Activated CD4-positive, alpha-beta T cell treated with anti-CD3 and anti-CD28 coated beads, Interleukin-2, amount 10 ng/mL, durations not matched to agents 24 days and 14 days (primary cell): ENCODE data around the gene FDX2. TPM values are rescaled to one million over a fixed set of nuclear protein-coding genes. Genes with fewer than 3 reads are reported as not detected.
"Not testable (repeated sequence)": the region's sequence is repeated elsewhere in the genome, so short reads cannot be mapped to it uniquely, and the experiment has no call there.

Source experiments
- DNase-seq: peaks from one replicate; pipeline ENCODE4 v3.0.0; 2022
- H3K27ac Mint-ChIP-seq: one replicate; pipeline ENCODE4 v1.8.0; 2022; ENCODE audit warnings: mild to moderate bottlenecking, mixed read lengths
- H3K27me3 Mint-ChIP-seq: one replicate; pipeline ENCODE4 v1.8.0; 2022; ENCODE audit warnings: mixed read lengths
- H3K36me3 Mint-ChIP-seq: one replicate; pipeline ENCODE4 v1.8.0; 2022; ENCODE audit warnings: low read depth, mild to moderate bottlenecking, mixed read lengths
- H3K4me1 Mint-ChIP-seq: one replicate; pipeline ENCODE4 v1.8.0; 2021; ENCODE audit warnings: mixed read lengths
- H3K4me3 Mint-ChIP-seq: one replicate; pipeline ENCODE4 v1.8.0; 2022; ENCODE audit warnings: mild to moderate bottlenecking, moderate library complexity, mixed read lengths
- H3K9me3 Mint-ChIP-seq: one replicate; pipeline ENCODE4 v1.8.0; 2021; ENCODE audit warnings: mixed read lengths
- intact Hi-C: fragments of 100-400 bp; cut with micrococcal nuclease; formaldehyde crosslinking; loops from one replicate; pipeline ENCODE4 v1.15.1; 2023
- total RNA-seq: library from RNA; stranded (reverse); gene quantifications from 2 replicates; pipeline ENCODE4 v1.2.3, GENCODE V29; 2022

The FDX2 gene
- total RNA-seq, 1 donor from 2014 or later, result 23.9 TPM

DNA sequence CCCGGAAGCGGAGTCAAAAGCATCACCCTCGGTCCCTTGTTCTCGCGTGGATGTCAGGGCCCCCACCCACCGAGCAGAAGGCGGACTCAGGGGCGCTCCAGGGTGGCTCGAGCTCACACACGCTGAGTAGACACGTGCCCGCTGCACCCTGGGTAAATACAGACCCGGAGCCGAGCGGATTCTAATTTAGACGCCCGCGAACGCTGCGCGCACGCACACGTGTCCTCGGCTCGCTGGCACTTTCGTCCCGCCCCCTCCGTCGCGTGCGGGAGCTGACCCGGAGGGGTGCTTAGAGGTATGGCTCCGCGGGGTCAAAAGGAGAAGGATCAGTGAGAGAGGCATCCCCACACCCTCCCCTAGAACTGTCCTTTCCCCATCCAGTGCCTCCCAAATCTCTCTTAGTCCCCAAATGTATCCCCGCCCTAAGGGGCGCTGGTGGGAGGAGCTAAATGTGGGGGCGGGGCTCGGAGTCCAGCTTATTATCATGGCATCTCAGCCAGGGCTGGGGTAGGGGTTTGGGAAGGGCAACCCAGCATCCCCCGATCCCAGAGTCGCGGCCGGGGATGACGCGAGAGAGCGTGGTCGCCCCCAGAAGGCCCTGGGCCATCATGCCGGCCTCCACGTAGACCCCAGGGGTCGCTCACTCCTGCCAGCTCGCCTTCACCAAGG, 26.5 kb downstream of the FDX2 start:
- H3K4me1 Mint-ChIP-seq, result peaks cover 73% of the 10 kb centered on the region
- intact Hi-C loops, result no loop called here

DNA sequence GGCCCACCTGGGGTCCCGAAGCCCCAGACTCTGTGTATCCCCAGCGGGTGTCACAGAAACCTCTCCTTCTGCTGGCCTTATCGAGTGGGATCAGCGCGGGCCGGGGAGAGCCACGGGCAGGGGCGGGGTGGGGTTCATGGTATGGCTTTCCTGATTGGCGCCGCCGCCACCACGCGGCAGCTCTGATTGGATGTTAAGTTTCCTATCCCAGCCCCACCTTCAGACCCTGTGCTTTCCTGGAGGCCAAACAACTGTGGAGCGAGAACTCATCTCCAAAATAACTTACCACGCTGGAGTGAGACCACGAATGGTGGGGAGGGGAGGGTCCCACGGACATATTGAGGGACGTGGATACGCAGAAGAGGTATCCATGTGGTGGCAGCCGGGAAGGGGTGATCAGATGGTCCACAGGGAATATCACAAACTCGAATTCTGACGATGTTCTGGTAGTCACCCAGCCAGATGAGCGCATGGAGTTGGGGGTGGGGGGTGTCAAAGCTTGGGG, 27.1 kb downstream of the FDX2 start:
- Mint-ChIP-seq H3K27me3 (peaks cover 41% of the 10 kb centered on the region), H3K9me3 (no peaks in the 10 kb centered on the region), H3K4me1 (peaks cover 72% of the 10 kb centered on the region), H3K27ac (peak overlapping the region; percentile 66), H3K36me3 (peaks cover 26% of the 10 kb centered on the region), H3K4me3 (peak overlapping the region; percentile 88)
- intact Hi-C loops, result no loop called here
- peak; percentile 82 for DNase-seq

More for the DNA sequence above, 26.5 kb downstream of the FDX2 start:
- H3K27ac Mint-ChIP-seq, result peak overlapping the region; percentile 66
- peak; percentile 88 for DNase-seq
- peak overlapping the region; percentile 88 for H3K4me3 Mint-ChIP-seq
- H3K9me3 Mint-ChIP-seq, result no peaks in the 10 kb centered on the region
- H3K27me3 Mint-ChIP-seq, result peaks cover 42% of the 10 kb centered on the region
- peaks cover 22% of the 10 kb centered on the region for H3K36me3 Mint-ChIP-seq

DNA sequence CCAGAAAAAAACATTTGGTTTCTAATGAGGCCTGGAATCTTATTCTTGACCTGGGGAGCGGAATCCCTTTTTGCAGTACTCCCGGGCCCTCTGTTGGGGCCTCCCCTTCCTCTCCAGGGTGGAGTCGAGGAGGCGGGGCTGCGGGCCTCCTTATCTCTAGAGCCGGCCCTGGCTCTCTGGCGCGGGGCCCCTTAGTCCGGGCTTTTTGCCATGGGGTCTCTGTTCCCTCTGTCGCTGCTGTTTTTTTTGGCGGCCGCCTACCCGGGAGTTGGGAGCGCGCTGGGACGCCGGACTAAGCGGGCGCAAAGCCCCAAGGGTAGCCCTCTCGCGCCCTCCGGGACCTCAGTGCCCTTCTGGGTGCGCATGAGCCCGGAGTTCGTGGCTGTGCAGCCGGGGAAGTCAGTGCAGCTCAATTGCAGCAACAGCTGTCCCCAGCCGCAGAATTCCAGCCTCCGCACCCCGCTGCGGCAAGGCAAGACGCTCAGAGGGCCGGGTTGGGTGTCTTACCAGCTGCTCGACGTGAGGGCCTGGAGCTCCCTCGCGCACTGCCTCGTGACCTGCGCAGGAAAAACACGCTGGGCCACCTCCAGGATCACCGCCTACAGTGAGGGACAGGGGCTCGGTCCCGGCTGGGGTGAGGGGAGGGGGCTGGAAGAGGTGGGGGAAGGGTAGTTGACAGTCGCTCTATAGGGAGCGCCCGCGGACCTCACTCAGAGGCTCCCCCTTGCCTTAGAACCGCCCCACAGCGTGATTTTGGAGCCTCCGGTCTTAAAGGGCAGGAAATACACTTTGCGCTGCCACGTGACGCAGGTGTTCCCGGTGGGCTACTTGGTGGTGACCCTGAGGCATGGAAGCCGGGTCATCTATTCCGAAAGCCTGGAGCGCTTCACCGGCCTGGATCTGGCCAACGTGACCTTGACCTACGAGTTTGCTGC, 28.7 kb downstream of the FDX2 start, which contains the start of gene ICAM4:
TSS of gene ICAM4 (plus strand) at position 153 of the 935 bp plus-strand sequence. CDS start at position 211, 58 bp downstream.
- peak within 1 kb of the TSS; percentile 67 for H3K4me3 Mint-ChIP-seq
- H3K36me3 Mint-ChIP-seq, result peaks cover 35% of the 10 kb centered on the region
- DNase-seq, result peak; percentile 88
- peak within 1 kb of the TSS; percentile 26 for H3K27ac Mint-ChIP-seq
- intact Hi-C loops, result loop anchor here (1.0 kb wide), 2 partner anchors 8 to 17 kb away; no protein-coding TSS in a partner anchor
- H3K9me3 Mint-ChIP-seq, result no peaks in the 10 kb centered on the region
- peaks cover 30% of the 10 kb centered on the region for H3K27me3 Mint-ChIP-seq
- H3K4me1 Mint-ChIP-seq, result peaks cover 59% of the 10 kb centered on the region

- no peak for DNase-seq
- intact Hi-C loops, result no loop called here
- Mint-ChIP-seq H3K4me1 (peaks cover 45% of the 10 kb centered on the region), H3K9me3 (no peaks in the 10 kb centered on the region), H3K4me3 (peak overlapping the region; percentile 12), H3K27me3 (peaks cover 14% of the 10 kb centered on the region), H3K27ac (peak overlapping the region; percentile 7), H3K36me3 (peaks cover 46% of the 10 kb centered on the region)
These were observed 30.4 kb downstream of the FDX2 start for GRCh38 chr19:10285393-10285792.

- Mint-ChIP-seq H3K27me3 (peaks cover 10% of the 10 kb centered on the region), H3K27ac (peak overlapping the region; percentile 7), H3K4me3 (peak overlapping the region; percentile 12), H3K9me3 (no peaks in the 10 kb centered on the region), H3K36me3 (peaks cover 49% of the 10 kb centered on the region), H3K4me1 (peaks cover 42% of the 10 kb centered on the region)
- no peak for DNase-seq
- intact Hi-C loops, result no loop called here
These were observed 30.9 kb downstream of the FDX2 start for GRCh38 chr19:10284960-10285278.

- H3K36me3 Mint-ChIP-seq, result peaks cover 52% of the 10 kb centered on the region
- no peaks in the 10 kb centered on the region for H3K9me3 Mint-ChIP-seq
- DNase-seq, result no peak
- no peak overlapping the region for H3K27ac Mint-ChIP-seq
- H3K4me1 Mint-ChIP-seq, result peaks cover 46% of the 10 kb centered on the region
- peaks cover 10% of the 10 kb centered on the region for H3K27me3 Mint-ChIP-seq
- intact Hi-C loops, result no loop called here
- H3K4me3 Mint-ChIP-seq, result no peak overlapping the region
These were observed 31.5 kb downstream of the FDX2 start for GRCh38 chr19:10284065-10284959.

- H3K27ac Mint-ChIP-seq, result no peak overlapping the region
- peaks cover 57% of the 10 kb centered on the region for H3K36me3 Mint-ChIP-seq
- no peak for DNase-seq
- intact Hi-C loops, result no loop called here
- no peaks in the 10 kb centered on the region for H3K9me3 Mint-ChIP-seq
- H3K4me3 Mint-ChIP-seq, result no peak overlapping the region
- peaks cover 4% of the 10 kb centered on the region for H3K27me3 Mint-ChIP-seq
- peaks cover 45% of the 10 kb centered on the region for H3K4me1 Mint-ChIP-seq
These were observed 32.3 kb downstream of the FDX2 start for GRCh38 chr19:10283301-10284064.

- H3K27me3 Mint-ChIP-seq, H3K9me3 Mint-ChIP-seq, H3K27ac Mint-ChIP-seq, intact Hi-C loops, DNase-seq, H3K4me3 Mint-ChIP-seq: not testable (repeated sequence)
- H3K36me3 Mint-ChIP-seq, result peaks cover 70% of the 10 kb centered on the region
- H3K4me1 Mint-ChIP-seq, result peaks cover 41% of the 10 kb centered on the region
These were observed 33.8 kb downstream of the FDX2 start for GRCh38 chr19:10282043-10282442.

DNA sequence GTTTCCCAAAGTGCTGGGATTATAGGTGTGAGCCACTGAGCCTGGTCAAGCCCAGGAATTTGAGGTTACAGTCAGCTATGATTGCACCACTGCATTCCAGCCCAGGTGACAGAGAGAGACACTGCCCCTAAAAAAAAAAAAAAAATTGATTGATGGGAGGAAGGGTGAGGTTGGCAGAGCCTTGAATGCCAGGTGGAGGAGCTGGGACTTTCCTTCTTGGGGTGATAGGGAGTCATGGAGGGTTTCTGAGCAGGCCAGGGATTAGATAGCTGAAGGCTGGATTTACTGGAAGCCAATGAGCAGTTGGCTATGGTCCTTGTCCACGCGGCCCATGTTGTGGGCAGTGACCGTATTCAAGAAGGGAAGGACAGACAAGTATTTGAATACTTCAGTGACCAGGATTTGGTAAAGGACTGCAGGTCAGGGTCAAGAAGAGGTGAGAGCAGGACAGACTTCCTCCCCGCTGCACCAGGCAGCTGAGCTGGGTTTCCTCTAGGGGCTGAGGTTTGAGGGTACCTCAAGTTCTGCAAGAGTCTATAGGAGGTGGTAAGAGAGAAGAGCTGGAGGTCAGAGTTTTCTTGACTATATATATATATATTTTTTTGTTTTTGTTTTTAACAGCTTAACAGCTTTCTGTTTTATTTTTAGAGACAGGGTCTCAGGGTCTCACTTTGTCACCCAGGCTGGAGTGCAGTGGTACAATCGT, 35.9 kb downstream of the FDX2 start:
- H3K27ac Mint-ChIP-seq, result peak overlapping the region; percentile 74
- H3K4me3 Mint-ChIP-seq, result no peak overlapping the region
- peaks cover 60% of the 10 kb centered on the region for H3K36me3 Mint-ChIP-seq

GRCh38 chr19:10278935-10279334, 36.9 kb downstream of the FDX2 start:
- Mint-ChIP-seq H3K27ac (peak overlapping the region; percentile 75), H3K36me3 (peaks cover 61% of the 10 kb centered on the region), H3K27me3 (no peaks in the 10 kb centered on the region), H3K4me3 (peak overlapping the region; percentile 51), H3K4me1 (peaks cover 29% of the 10 kb centered on the region), H3K9me3 (no peaks in the 10 kb centered on the region)
- DNase-seq, result no peak
- intact Hi-C loops, result no loop called here

More for the DNA sequence above, 35.9 kb downstream of the FDX2 start:
- Mint-ChIP-seq H3K4me1 (peaks cover 22% of the 10 kb centered on the region), H3K27me3 (no peaks in the 10 kb centered on the region), H3K9me3 (no peaks in the 10 kb centered on the region)
- intact Hi-C loops, result no loop called here
- no peak for DNase-seq

- no peak for DNase-seq
- intact Hi-C loops, result no loop called here
- Mint-ChIP-seq H3K9me3 (no peaks in the 10 kb centered on the region), H3K27me3 (no peaks in the 10 kb centered on the region), H3K4me1 (peaks cover 33% of the 10 kb centered on the region), H3K36me3 (peaks cover 57% of the 10 kb centered on the region), H3K27ac (no peak overlapping the region), H3K4me3 (peak overlapping the region; percentile 13)
These were observed 37.8 kb downstream of the FDX2 start for GRCh38 chr19:10277795-10278589.
